IPS-18c (cell line): ENCODE measurements around the gene EPHA2.

Experiments used
- H3K4me3 ChIP-seq: 2 replicates; pipeline ENCODE4 v1.7.0; 2013; ENCODE audit warnings: low read depth, mild to moderate bottlenecking, low read length, moderate library complexity; ENCODE audit not compliant: insufficient read depth
- H3K9me3 ChIP-seq: one replicate; pipeline ENCODE4 v1.6.1; 2013; ENCODE audit warnings: mild to moderate bottlenecking, low read length, moderate library complexity; ENCODE audit not compliant: control insufficient read depth, insufficient read depth

Gene EPHA2

DNA sequence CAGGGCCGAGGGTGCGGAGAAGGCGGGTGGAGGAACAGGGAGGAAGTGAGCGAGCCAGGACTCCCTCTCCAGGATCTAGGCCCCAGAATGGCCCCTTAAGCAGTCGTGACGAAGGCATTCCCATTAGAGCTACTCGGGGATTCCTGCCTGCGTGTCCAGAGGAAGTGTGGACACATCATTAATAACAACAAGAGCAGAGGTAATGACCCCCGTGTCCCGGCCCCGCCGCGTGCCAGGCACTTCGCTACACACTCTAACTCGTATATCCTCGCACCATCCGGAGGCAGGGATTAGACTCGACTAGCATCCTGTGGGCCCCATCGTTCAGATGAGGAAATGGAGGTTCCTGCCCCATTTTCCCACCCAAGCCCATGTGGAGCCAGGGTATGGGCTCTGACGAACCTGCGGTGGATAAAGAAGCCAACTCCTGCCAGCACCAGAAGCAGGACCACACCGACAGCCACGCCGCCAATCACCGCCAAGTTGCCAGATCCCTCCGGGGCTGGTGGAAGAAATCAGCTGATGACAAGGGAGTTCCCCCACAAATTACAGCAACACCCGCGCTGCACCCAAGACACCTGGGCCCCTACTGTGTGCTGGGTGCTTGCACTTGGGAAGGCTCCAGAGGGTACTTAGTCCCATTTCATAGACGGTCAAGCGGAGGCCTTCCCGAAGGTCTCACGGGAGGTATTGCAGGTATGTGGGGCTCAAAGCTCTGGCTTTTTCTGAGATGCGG, 21.6 kb downstream of the EPHA2 start:
- H3K4me3 ChIP-seq = no peak overlapping the region
- H3K9me3 ChIP-seq = no peaks in the 10 kb centered on the region

DNA sequence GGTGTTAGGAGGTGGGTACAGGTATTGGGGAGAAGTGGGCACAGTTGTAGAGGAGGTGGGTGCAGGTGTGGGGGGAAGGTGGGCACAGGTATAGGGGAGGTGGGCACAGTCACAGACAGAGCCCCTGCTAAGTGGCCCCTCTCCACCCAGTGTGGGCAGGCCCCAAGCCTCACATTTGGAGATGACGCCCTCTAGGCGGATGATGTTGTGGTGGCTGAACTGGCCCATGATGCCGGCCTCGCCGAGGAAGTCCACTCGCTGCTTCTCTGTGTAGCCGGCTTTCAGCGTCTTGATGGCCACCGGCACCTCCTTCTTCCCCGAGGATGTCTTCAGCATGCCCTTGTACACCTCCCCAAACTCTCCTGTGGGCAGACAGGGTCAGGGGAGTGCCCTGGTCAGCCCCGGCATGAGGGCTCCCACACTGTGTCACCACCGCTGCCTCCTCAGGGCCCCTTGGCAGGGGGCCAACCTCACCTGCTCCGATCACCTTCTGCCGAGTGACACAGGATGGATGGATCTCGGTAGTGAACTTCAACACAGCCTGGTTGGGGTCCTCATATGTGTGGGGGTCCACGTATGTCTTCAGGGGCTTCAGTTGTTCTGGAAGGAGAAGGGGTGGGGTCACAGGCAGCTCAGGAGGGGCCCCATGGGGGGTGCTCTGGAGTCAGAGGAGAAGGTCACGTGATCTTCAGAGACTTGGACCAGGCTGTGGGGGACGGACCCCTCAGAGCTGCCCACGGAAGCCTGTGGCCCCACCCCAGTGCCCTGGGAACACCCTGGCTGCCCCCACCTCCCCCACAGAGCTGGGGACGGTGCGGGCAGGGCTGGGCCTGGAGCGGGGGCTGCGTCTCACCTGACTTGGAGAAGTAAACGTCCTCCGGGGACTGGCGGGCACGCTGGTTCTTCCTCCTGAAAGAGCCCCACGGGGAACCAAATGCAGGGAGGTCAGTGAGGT, 22.6 kb downstream of the EPHA2 start:
- H3K9me3 ChIP-seq = no peaks in the 10 kb centered on the region

DNA sequence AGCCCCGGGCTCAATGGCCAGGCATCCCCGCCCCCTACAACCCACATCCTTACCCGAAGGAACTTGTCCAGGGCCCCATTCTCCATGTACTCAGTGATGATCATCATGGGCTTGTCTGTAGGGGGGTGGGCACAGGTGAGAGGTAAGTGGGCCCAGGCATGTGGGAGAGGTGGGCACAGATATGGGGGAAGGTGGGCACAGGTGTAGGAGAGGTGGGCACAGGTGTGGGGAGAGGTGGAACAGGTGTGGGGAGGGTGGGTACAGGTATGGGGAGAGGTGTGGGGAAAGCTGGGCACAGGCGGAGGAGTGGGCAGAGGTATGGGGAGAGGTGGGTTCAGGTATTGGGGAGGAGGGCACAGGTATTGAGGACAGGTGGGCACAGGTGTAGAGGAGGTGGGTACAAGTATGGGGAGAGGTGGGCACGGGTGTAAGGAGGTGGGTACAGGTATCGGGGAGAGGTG, 23.5 kb downstream of the EPHA2 start:
- Histone ChIP-seq H3K9me3 (no peaks in the 10 kb centered on the region), H3K4me3 (no peak overlapping the region)

More for the DNA sequence above, 22.6 kb downstream of the EPHA2 start:
- no peak overlapping the region for H3K4me3 ChIP-seq

DNA sequence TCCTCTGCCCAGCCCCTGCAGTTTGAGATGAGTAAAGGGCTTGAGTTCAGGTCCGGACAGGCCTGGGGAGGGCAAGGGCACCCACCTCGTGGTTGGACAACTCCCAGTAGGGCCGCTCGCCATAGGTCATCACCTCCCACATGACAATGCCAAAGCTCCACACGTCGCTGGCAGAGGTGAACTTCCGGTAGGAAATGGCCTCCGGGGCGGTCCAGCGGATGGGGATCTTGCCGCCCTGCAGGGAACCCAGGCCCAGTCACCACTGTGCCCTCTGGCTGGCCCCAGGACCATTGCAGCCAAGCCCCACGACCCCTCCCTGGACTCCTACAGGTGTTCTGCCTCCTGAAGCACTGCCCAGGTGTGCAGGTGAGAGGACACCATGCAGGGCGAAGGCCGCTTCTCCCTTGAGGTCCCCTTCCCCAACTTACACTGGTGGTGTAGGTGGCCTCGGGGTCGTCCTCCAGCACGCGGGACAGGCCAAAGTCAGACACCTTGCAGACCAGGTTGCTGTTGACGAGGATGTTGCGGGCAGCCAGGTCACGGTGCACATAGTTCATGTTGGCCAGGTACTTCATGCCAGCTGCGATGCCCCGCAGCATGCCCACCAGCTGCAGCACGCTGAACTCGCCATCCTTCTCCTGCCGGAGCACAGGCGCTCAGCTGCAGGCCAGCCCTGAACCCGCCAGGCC, 24.1 kb downstream of the EPHA2 start:
- Histone ChIP-seq H3K4me3 (no peak overlapping the region), H3K9me3 (no peaks in the 10 kb centered on the region)

DNA sequence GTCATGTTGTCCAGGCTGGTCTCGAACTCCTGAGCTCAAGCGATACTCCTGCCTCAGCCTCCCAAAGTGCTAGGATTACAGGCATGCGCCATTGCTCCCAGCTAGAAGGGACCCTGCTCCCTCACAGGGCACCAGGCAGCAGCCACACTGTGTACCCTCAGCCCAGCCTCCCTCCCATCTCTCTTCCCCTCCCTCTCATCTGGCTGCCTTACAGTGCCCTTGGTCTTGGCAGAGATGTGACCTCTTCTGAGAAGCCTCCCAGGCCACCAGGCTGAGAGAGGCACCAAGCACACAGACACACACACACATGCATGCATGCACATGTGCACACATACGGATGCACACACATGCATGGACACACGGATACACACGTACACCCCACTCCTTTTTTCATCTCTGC, 25.0 kb downstream of the EPHA2 start:
- Histone ChIP-seq H3K9me3 (no peaks in the 10 kb centered on the region), H3K4me3 (no peak overlapping the region)

DNA sequence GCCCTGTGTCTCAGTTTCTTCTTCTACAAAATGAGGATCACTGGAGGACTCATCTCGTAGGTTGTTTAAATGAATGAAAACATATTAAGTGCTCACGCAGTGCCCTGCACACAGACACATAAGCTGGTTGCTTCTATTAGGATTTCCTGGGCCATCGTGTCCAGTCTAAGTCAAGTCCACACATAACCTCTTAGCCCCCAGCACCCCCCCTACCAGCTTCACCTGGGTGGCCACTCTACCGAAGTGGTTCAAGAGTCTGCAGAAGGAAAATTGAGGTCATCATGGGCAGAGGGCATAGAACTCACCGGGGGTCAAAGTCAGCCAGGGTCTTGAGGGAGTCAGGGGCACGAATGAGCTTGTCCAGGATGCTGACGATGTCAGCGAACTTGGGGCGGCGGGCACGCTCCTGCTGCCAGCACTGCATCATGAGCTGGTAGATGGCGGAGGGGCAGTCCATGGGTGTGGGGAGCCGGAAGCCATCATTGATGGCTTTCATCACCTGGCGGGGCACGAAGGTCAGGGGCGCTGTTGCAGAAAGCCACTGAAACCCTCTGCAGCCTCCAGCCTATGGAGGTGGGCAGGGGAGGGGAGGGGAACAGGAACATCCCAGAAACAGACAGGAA, 25.8 kb downstream of the EPHA2 start:
- Histone ChIP-seq H3K4me3 (no peak overlapping the region), H3K9me3 (no peaks in the 10 kb centered on the region)

DNA sequence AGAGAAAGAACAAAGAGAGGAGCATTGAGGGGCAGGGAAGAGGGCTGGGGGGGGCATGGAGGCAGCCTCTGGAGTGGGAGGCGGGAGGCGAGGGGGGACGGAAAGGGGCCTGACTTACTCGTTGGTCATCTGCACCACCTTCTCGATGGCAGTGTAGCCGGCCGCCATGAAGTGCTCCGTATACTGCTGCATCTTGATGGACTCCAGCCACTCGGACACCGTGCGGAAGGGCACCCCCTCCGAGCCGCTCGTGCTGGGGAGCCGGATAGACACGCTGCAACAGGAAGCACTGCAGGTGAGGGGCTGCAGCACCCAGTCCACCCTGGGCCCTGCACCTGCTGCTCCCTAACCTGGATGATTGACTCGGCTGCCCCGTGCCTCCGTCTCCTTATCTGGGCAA, 26.6 kb downstream of the EPHA2 start:
- no peak overlapping the region for H3K4me3 ChIP-seq
- no peaks in the 10 kb centered on the region for H3K9me3 ChIP-seq

DNA sequence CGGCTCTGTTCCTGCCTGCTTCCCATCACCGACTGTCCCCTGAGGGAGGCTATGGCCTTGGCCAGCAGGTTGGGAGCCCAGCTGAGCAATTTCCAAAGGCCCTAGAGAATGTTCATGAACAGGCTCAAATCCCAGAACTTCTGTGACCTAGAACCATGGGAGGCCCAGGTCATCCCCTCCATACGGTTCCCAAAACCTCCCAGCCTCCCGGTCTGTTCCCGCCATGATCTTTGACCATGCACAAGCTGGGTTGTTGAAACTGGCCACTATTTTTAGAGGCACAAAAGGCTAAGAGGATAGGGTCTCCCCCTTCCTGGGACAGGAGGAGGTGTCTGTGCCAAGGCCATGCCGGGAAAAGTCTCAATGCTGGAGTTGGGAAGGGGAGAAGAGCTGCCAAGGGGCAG, 27.5 kb downstream of the EPHA2 start:
- no peak overlapping the region for H3K4me3 ChIP-seq

DNA sequence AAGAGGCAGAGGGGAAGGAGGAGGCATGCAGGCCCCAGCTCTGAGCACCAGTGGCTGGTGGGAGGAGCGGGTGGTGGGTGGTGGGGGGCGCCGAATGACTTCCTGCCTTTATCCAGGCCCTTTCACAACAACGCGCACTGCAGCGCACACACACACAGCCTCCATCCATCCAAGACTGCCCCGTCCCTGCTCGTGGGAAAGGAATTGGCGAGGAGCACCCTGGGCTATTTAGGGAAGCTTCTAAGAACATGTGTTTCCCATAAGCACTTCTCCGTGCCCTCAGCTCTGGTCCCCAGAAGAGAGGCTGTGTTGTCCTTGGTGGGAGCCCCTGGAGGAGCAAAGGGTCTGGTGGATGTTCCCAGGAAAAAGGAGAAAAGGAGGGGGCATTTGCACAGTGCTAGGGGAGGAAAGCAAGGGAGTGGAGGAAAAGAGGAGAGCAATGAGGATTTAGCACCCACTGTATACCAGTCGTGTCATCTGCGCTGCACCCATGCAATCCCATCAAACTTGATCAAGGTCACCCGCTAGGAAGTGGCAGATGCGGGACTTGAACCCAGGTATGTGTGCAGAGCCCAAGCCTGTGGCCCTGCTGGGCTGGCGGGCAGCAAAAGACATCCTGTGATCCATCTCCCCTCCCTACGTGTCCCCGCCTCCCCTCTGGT, 28.1 kb downstream of the EPHA2 start:
- Histone ChIP-seq H3K9me3 (no peaks in the 10 kb centered on the region), H3K4me3 (no peak overlapping the region)

More for the DNA sequence above, 27.5 kb downstream of the EPHA2 start:
- H3K9me3 ChIP-seq = no peaks in the 10 kb centered on the region

DNA sequence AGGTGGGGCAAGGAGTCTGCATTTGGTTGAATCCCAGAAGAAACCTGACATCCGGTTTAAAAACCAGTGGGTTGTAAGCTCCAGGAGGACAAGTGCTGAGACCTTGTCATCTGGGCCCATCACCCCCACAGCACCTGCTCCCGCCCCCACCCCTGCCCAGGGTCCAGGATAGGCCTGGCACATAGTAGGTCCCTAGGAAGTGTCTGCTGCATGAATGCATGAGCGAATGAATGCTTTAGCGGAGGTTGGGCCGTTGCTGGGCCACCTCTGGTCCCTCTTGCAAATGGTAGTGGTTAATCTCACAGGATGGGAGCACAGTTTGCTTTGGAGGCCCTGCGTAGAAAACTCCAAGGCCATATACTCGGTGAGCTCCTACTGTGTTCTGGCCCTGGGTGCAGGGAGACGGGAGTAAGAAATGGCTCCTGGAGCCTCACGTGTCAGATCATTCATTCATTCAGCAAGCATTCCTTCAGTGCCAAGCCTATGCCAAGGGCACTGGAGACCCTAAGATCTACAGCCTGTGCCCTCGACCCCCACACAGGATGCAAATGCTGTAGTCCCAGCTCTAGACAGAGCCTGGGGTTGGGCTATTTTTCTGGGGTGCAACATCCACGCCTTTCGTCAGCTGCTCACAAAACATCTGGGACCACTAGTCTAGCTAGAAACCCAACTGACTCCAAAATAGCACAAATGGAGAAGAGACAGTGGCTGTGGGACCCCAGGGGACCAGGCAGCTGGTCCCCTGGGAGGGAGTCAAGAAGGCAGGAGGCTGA, 28.9 kb downstream of the EPHA2 start:
- H3K9me3 ChIP-seq = no peaks in the 10 kb centered on the region
- H3K4me3 ChIP-seq = no peak overlapping the region

DNA sequence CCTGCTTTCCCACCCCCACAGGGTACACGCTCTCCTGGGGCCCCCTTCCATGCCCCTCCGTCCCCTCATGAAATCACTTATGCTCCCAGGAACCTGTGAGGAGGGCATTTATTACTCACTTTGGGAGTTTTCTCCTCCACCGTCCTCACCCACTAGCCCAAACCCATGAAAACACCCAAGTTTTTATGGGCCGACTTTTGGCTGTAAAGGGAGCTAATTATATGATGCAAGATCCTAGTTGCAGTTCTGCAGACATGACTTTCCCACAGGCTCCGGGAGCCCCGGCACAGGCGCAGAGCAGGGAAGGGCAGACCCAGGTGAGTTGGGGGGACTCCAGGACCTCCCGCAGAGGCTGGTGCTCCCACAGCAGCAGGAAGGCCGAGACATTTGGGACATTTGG, 29.7 kb downstream of the EPHA2 start:
- no peaks in the 10 kb centered on the region for H3K9me3 ChIP-seq
- no peak overlapping the region for H3K4me3 ChIP-seq

DNA sequence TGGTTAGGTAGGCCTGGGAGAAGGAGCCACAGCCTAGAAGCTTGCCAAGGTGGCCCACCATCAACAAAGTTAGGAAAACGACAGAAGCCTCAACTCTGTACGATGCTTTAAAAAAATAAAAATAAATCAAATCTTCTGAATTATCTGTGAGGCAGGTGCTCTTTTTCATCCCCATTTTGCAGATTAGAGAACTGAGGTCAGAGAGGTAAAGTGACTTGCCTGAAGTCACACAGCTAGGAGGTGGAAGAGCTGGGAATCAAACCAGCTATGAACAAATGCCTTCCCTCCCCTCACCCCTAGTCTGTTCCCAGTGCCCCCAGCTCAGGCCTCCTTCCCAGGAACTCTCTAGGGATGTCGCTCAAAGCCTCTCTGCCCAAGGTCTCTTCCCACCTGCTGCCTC, 30.4 kb downstream of the EPHA2 start:
- Histone ChIP-seq H3K9me3 (no peaks in the 10 kb centered on the region), H3K4me3 (no peak overlapping the region)

DNA sequence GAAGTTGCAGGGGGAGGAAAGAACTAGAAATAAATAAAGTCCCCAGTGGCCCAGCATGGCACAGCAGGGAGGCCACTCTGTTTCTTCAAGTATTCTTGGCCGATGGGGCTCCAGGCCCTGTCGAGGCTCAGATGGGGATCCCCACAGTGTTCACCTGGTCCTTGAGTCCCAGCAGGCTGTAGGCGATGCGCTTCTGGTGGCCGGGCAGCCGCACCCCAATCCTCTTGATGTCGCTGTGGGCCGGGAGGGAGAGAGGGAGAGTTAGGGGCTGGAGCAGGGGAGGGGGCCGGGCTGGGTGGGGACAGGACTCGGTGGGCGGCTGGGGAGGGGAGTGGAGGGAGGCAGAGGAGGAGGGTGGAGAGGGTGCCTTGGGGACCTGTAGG, 30.8 kb downstream of the EPHA2 start:
- H3K4me3 ChIP-seq = no peak overlapping the region
- H3K9me3 ChIP-seq = no peaks in the 10 kb centered on the region

DNA sequence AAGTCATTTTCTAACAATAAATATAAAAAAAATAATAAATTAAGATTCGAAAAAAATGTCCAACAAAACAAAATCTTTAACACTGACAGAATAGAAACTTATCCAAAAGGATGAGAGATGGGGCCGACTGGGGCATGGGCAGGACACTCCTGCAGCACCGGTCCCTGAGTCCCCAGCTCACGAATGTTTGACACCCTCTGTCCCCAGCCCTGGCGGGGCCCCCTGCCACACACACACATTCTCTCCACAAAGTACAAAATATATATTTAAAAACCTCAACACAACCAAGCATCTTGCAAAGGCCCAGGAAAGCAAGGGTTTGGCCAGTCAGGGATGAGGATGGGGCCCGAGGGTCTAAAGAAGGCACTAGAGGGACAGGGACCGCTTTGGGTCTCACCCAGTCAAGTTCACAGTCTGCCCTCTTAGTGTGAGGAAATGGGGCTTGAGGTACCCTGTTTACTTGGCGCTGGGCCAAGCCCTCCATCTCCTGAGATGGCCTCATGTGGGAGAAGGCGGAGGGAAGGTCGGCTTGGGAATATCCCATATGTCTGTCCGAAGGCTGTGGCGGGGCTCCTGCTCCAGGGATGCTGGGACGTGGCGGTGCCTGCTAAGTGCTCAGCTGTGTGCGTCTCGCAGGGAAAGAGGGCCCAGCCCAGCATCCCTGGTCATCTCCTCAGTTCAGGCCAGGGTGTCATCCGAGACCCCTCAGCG, 31.3 kb downstream of the EPHA2 start:
- no peak overlapping the region for H3K4me3 ChIP-seq

DNA sequence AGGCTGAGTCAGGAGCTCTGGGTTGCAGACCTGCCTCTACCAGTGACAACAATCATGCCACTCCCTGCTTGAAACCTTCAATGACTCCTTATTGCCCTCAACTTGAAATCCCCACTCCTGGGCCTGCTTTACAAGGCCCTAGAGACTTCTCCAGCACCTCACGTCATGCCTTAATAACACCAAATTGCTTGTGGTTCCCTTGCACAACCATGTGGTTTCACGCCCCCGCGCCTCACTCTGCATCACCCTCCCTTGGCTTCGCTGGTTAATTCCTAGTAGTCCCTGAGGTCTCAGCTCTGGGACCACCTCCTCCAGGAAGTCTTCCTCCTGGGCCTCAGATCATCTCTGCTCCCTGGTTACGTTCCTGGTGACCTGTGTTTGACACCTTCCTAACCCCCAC, 33.0 kb downstream of the EPHA2 start:
- no peak overlapping the region for H3K4me3 ChIP-seq
- no peaks in the 10 kb centered on the region for H3K9me3 ChIP-seq

More for the DNA sequence above, 31.3 kb downstream of the EPHA2 start:
- no peaks in the 10 kb centered on the region for H3K9me3 ChIP-seq
